CD4-positive, alpha-beta T cell treated with Interleukin-6 for 4 hours (primary cell): Measurements from ENCODE around the gene MOK.
"Not testable (repeated sequence)": the region's sequence is repeated elsewhere in the genome, so short reads cannot be mapped to it uniquely, and the experiment has no call there.

Experiments used
- DNase-seq: peaks from one replicate; pipeline ENCODE4 v3.0.0-alpha.2; 2020; ENCODE audit warnings: mixed read lengths

The MOK gene

GRCh38 chr14:102304611-102305506 is at the start of gene MOK:
MOK (minus strand) TSS chr14:102305164; CDS start chr14:102304968, 196 bp downstream.
- DNase-seq: peak; percentile 95

- DNase-seq: no peak
Observed at GRCh38 chr14:102353126-102353619, 48.2 kb upstream of the MOK start.

- DNase-seq: no peak
Observed at GRCh38 chr14:102352213-102352612, 47.2 kb upstream of the MOK start.

GRCh38 chr14:102351593-102351992 is 46.6 kb upstream of the MOK start:
- not testable (repeated sequence) for DNase-seq

- no peak for DNase-seq
Observed at GRCh38 chr14:102351023-102351422, 46.1 kb upstream of the MOK start.

- DNase-seq: no peak
Observed at GRCh38 chr14:102348376-102348775, 43.4 kb upstream of the MOK start.

GRCh38 chr14:102346645-102347044 is 41.7 kb upstream of the MOK start:
- no peak for DNase-seq

- no peak for DNase-seq
Observed at GRCh38 chr14:102345232-102345631, 40.3 kb upstream of the MOK start.

GRCh38 chr14:102344485-102344884 is 39.5 kb upstream of the MOK start:
- DNase-seq: no peak

- DNase-seq: no peak
Observed at GRCh38 chr14:102344084-102344483, 39.1 kb upstream of the MOK start.

- no peak for DNase-seq
Observed at GRCh38 chr14:102342238-102342637, 37.3 kb upstream of the MOK start.

GRCh38 chr14:102341566-102341965 is 36.6 kb upstream of the MOK start:
- DNase-seq: no peak

- DNase-seq: no peak
Observed at GRCh38 chr14:102338724-102339123, 33.8 kb upstream of the MOK start.

- no peak for DNase-seq
Observed at GRCh38 chr14:102335163-102335562, 30.2 kb upstream of the MOK start.

- no peak for DNase-seq
Observed at GRCh38 chr14:102333795-102334705, 29.1 kb upstream of the MOK start.

- DNase-seq: no peak
Observed at GRCh38 chr14:102333390-102333789, 28.4 kb upstream of the MOK start.

GRCh38 chr14:102330806-102331205 is 25.8 kb upstream of the MOK start:
- DNase-seq: no peak

- not testable (repeated sequence) for DNase-seq
Observed at GRCh38 chr14:102329381-102329780, 24.4 kb upstream of the MOK start.

- no peak for DNase-seq
Observed at GRCh38 chr14:102326583-102326982, 21.6 kb upstream of the MOK start.

GRCh38 chr14:102325791-102326345 is 20.9 kb upstream of the MOK start:
- no peak for DNase-seq

- peak; percentile 34 for DNase-seq
Observed at GRCh38 chr14:102323102-102323501, 18.1 kb upstream of the MOK start.

- DNase-seq: no peak
Observed at GRCh38 chr14:102321456-102322422, 16.8 kb upstream of the MOK start.
